Brain microvascular endothelial cell (primary cell): ENCODE measurements around the gene HES4.
A peak's percentile ranks its signal among the peaks of the same experiment; 100 is the strongest.

ENCODE experiments used
- DNase-seq: peaks from one replicate; pipeline ENCODE4 v3.0.0-alpha.2; 2020
- H3K27ac ChIP-seq: fragments of 250-450 bp; sonication (Bioruptor Pico); 2 replicates; pipeline ENCODE4 v1.5.1; 2020; ENCODE audit warnings: mild to moderate bottlenecking, moderate library complexity
- H3K27me3 ChIP-seq: fragments of 250-450 bp; sonication (Bioruptor Pico); replicated peaks from 2 replicates; pipeline ENCODE4 v1.5.1; 2020; ENCODE audit warnings: mild to moderate bottlenecking
- H3K36me3 ChIP-seq: fragments of 250-450 bp; sonication (Bioruptor Pico); replicated peaks from 2 replicates; pipeline ENCODE4 v1.5.1; 2020; ENCODE audit warnings: mild to moderate bottlenecking
- H3K4me3 ChIP-seq: 2 replicates; pipeline ENCODE4 v1.5.1; 2011; ENCODE audit warnings: low read depth, mild to moderate bottlenecking, control low read depth, low read length, moderate library complexity
- CTCF ChIP-seq: IDR thresholded peaks from 2 replicates; pipeline ENCODE4 v1.5.1; 2011; ENCODE audit warnings: low read depth, mild to moderate bottlenecking, moderate library complexity, low read length, control low read depth, inconsistent platforms; ENCODE audit errors: missing control alignments
- in situ Hi-C: cut with HindIII; loops from 2 replicates; pipeline ENCODE4 v1.10.0; 2017; ENCODE audit warnings: low sequenced_read_pairs, low pct_ligation_motif_present

The HES4 gene

GRCh38 chr1:970973-971730, 28.7 kb downstream of the HES4 start:
- no peak for DNase-seq
- Histone ChIP-seq H3K27me3 (peaks cover 4% of the 10 kb centered on the region), H3K4me3 (no peak overlapping the region), H3K27ac (no peak overlapping the region), H3K36me3 (no peaks in the 10 kb centered on the region)
- in situ Hi-C loops: no loop called here
- TF ChIP-seq CTCF: no peak

DNA sequence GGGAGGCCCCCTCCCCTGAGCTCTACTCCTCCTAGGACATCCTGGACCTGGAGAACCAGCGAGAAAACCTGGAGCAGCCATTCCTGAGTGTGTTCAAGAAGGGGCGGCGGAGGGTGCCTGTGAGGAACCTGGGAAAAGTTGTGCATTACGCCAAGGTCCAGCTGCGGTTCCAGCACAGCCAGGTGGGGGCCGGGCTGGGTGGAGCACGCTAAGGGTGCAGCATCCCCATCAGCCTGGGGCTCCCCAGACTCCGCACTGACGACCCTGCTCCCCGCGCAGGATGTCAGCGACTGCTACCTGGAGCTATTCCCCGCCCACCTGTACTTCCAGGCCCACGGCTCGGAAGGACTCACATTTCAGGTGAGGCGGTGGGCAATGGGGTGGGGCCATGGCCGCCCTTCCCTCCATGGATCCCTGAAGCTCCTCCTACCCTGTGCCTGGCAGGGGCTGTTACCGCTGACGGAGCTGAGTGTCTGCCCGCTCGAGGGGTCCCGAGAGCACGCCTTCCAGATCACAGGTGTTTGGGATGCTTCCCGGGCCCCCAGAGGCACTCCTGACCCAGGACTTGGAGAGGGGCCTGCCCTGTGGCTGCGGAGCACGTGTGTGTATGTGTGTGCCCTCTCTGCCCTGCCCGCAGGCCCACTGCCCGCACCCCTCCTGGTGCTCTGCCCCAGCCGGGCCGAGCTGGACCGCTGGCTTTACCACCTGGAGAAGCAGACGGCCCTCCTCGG, 29.5 kb downstream of the HES4 start:
- Histone ChIP-seq H3K27me3 (peaks cover 4% of the 10 kb centered on the region), H3K36me3 (no peaks in the 10 kb centered on the region), H3K4me3 (no peak overlapping the region), H3K27ac (no peak overlapping the region)
- no peak for TF ChIP-seq CTCF
- in situ Hi-C loops: no loop called here
- no peak for DNase-seq

DNA sequence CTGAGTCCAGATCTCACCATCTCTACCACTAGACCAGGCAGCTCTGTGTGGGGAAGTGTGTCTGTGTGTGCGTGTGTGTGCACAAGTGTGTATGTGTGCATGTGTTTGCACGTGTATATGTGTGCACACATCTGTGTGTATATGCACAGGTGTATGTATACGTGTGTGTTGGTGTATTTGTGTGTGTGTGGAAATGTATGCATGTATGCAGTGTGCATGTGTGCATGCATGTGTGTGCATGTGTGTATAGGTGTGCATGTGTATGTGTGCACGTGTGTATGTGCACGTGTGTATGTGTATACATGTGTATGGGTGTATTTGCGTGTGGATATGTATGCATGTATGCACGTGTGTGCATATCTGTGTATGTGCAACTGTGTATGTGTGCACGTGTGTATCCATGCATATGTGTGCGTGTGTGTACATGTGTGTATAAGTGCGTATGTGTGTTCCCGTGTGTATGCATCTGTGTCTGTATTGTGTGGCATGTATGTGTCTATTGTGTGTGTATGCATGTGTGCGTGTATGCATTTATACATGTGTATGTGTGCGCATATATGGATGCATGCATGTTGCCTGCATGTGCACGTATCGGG, 30.5 kb downstream of the HES4 start:
- H3K36me3 ChIP-seq: no peaks in the 10 kb centered on the region
- no peak overlapping the region for H3K27ac ChIP-seq
- no peak overlapping the region for H3K4me3 ChIP-seq
- TF ChIP-seq CTCF: no peak
- in situ Hi-C loops: no loop called here
- DNase-seq: no peak
- H3K27me3 ChIP-seq: peaks cover 4% of the 10 kb centered on the region

- H3K27me3 ChIP-seq: peaks cover 4% of the 10 kb centered on the region
- no peak for TF ChIP-seq CTCF
- H3K27ac ChIP-seq: no peak overlapping the region
- H3K4me3 ChIP-seq: no peak overlapping the region
- in situ Hi-C loops: no loop called here
- H3K36me3 ChIP-seq: peaks cover 8% of the 10 kb centered on the region
- no peak for DNase-seq
Measured at GRCh38 chr1:967466-968343, 32.2 kb downstream of the HES4 start.

- H3K36me3 ChIP-seq: peaks cover 14% of the 10 kb centered on the region
- in situ Hi-C loops: no loop called here
- H3K4me3 ChIP-seq: peak overlapping the region; percentile 63
- H3K27ac ChIP-seq: peak overlapping the region; percentile 70
- TF ChIP-seq CTCF: no peak
- DNase-seq: peak; percentile 49
- peaks cover 4% of the 10 kb centered on the region for H3K27me3 ChIP-seq
Measured at GRCh38 chr1:966704-967300, 33.1 kb downstream of the HES4 start.
